HG02885 (cell line): ENCODE data around the gene POMT1.
"Not testable (repeated sequence)": the region's sequence is repeated elsewhere in the genome, so short reads cannot be mapped to it uniquely, and the experiment has no call there.

Source experiments
- ATAC-seq: cut with Tn5 transposase; IDR thresholded peaks from one replicate; pipeline ENCODE4 v1.9.1; 2021; ENCODE audit warnings: mild to moderate bottlenecking; ENCODE audit not compliant: unreplicated experiment, poor library complexity

Gene POMT1

GRCh38 chr9:131494296-131494870 is 8.3 kb upstream of the POMT1 start:
- ATAC-seq, result no peak

- no peak for ATAC-seq
Measured at GRCh38 chr9:131495785-131496184, 6.9 kb upstream of the POMT1 start.

GRCh38 chr9:131496844-131497405 is 5.8 kb upstream of the POMT1 start:
- ATAC-seq, result no peak

- no peak for ATAC-seq
Measured at GRCh38 chr9:131499254-131499767, 3.4 kb upstream of the POMT1 start.

- ATAC-seq, result no peak
Measured at GRCh38 chr9:131500377-131500776, 2.3 kb upstream of the POMT1 start.

- no peak for ATAC-seq
Measured at GRCh38 chr9:131500939-131501541, 1.7 kb upstream of the POMT1 start.

GRCh38 chr9:131503626-131504465 is 1.1 kb downstream of the POMT1 start:
- no peak for ATAC-seq

GRCh38 chr9:131505012-131505411 is 2.3 kb downstream of the POMT1 start:
- no peak for ATAC-seq

- ATAC-seq, result no peak
Measured at GRCh38 chr9:131511416-131511815, 8.7 kb downstream of the POMT1 start.

GRCh38 chr9:131511880-131512279 is 9.2 kb downstream of the POMT1 start:
- ATAC-seq, result no peak

- no peak for ATAC-seq
Measured at GRCh38 chr9:131513177-131513576, 10.5 kb downstream of the POMT1 start.

- not testable (repeated sequence) for ATAC-seq
Measured at GRCh38 chr9:131515559-131516031, 12.9 kb downstream of the POMT1 start.

GRCh38 chr9:131516100-131516499 is 13.4 kb downstream of the POMT1 start:
- ATAC-seq, result no peak

- no peak for ATAC-seq
Measured at GRCh38 chr9:131516930-131517329, 14.2 kb downstream of the POMT1 start.

- no peak for ATAC-seq
Measured at GRCh38 chr9:131517761-131518190, 15.1 kb downstream of the POMT1 start.

- no peak for ATAC-seq
Measured at GRCh38 chr9:131518553-131518952, 15.8 kb downstream of the POMT1 start.

- no peak for ATAC-seq
Measured at GRCh38 chr9:131520503-131520902, 17.8 kb downstream of the POMT1 start.

GRCh38 chr9:131521203-131521602 is 18.5 kb downstream of the POMT1 start:
- ATAC-seq, result no peak

- ATAC-seq, result no peak
Measured at GRCh38 chr9:131521822-131522221, 19.1 kb downstream of the POMT1 start.

GRCh38 chr9:131522257-131523085 is 19.8 kb downstream of the POMT1 start:
- ATAC-seq, result no peak
